Thyroid gland (tissue), 4 donors: ENCODE results near the gene CEP19.

Source experiments
- CTCF ChIP-seq, 6 experiments: fragments of 200-600 bp in 3 of 6; fragments of 450-650 bp in 3 of 6; sonication (generic) in 3 of 6; IDR thresholded peaks; one replicate each; pipeline ENCODE4 v1.5.1; 2016 to 2019; ENCODE audit warnings: antibody characterized with exemption in 6 of 6, mild to moderate bottlenecking in 2 of 6, inconsistent platforms in 1 of 6, moderate library complexity in 1 of 6
- POLR2A ChIP-seq, 2 donors: fragments of 450-650 bp; IDR thresholded peaks; one replicate each; pipeline ENCODE4 v1.6.1; 2017; ENCODE audit warnings: antibody characterized with exemption in 2 of 2, mild to moderate bottlenecking in 2 of 2, moderate library complexity in 1 of 2

GRCh38 chr3:196667056-196667825, 44.8 kb downstream of the CEP19 start:
- no peak for TF ChIP-seq CTCF (IDR thresholded peaks at IDR 0.05)
- TF ChIP-seq POLR2A (IDR thresholded peaks at IDR 0.05), result no peak
